DMS153 (cell line): Measurements from ENCODE around the gene BCAN.
A peak's percentile ranks its signal among the peaks of the same experiment; 100 is the strongest.
"Not testable (repeated sequence)": the region's sequence is repeated elsewhere in the genome, so short reads cannot be mapped to it uniquely, and the experiment has no call there.

Experiments
- DNase-seq: peaks from one replicate; lab custom pipeline; 2025; lab: John Stamatoyannopoulos, UW

Gene BCAN

GRCh38 chr1:156641761-156642264, at the start of gene BCAN:
TSS of gene BCAN (plus strand) at chr1:156642117. CDS start at chr1:156646055, 3,938 bp downstream.
- DNase-seq: no peak

GRCh38 chr1:156592158-156592909, 49.6 kb upstream of the BCAN start:
- DNase-seq: no peak

- DNase-seq: peak; percentile 29
These were observed 48.8 kb upstream of the BCAN start for GRCh38 chr1:156592910-156593660.

- no peak for DNase-seq
These were observed 48.3 kb upstream of the BCAN start for GRCh38 chr1:156593661-156593989.

- no peak for DNase-seq
These were observed 47.7 kb upstream of the BCAN start for GRCh38 chr1:156594190-156594589.

GRCh38 chr1:156595016-156595415, 46.9 kb upstream of the BCAN start:
- no peak for DNase-seq

- DNase-seq: no peak
These were observed 45.5 kb upstream of the BCAN start for GRCh38 chr1:156596426-156596825.

- DNase-seq: no peak
These were observed 43.8 kb upstream of the BCAN start for GRCh38 chr1:156598125-156598524.

- DNase-seq: no peak
These were observed 43.0 kb upstream of the BCAN start for GRCh38 chr1:156598731-156599432.

GRCh38 chr1:156599811-156600210, 42.1 kb upstream of the BCAN start:
- DNase-seq: no peak

GRCh38 chr1:156600733-156601121, 41.2 kb upstream of the BCAN start:
- no peak for DNase-seq

GRCh38 chr1:156601122-156601830, 40.6 kb upstream of the BCAN start, which contains the start of gene GPATCH4:
TSS of gene GPATCH4 (minus strand) at chr1:156601479.
- DNase-seq: peak; percentile 57

GRCh38 chr1:156601892-156602291, 40.0 kb upstream of the BCAN start:
- DNase-seq: no peak

- no peak for DNase-seq
These were observed 39.3 kb upstream of the BCAN start for GRCh38 chr1:156602557-156602993.

- not testable (repeated sequence) for DNase-seq
These were observed 34.6 kb upstream of the BCAN start for GRCh38 chr1:156607344-156607743.

- DNase-seq: peak; percentile 80
These were observed 33.8 kb upstream of the BCAN start for GRCh38 chr1:156608036-156608674.

- peak; percentile 25 for DNase-seq
These were observed 32.9 kb upstream of the BCAN start for GRCh38 chr1:156608981-156609380.

- DNase-seq: not testable (repeated sequence)
These were observed 31.8 kb upstream of the BCAN start for GRCh38 chr1:156610072-156610471.

- DNase-seq: no peak
These were observed 29.3 kb upstream of the BCAN start for GRCh38 chr1:156612666-156613065.

GRCh38 chr1:156615946-156616345, 26.0 kb upstream of the BCAN start:
- DNase-seq: no peak

- DNase-seq: peak; percentile 43
These were observed 25.5 kb upstream of the BCAN start for GRCh38 chr1:156616463-156616862.
